ENCODE results near the gene CDKAL1.

Gene CDKAL1

DNA sequence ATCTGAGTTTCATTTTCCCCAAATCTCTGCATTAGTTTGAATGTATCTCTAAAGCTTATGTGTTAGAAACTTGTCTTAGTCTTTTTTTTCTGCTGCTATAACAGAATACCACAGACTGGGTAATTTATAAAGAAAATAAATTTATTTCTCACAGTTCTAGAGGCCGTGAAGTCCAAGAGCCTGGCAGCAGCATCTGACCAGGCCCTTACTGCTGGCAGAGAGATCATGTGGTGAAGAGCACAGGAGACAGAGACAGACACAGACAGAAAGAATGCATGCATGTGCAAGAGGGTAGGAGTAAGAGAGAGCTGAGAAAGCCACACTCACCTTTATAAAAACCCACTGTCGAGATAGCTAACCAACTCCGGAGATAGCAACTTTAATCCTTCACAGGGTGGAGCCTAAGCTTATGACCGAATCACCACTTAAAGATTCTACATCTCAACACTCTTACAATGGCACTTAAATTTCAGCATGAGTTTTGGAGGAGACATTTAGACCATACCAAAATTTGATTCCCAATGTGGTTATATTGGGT, 646.6 kb downstream of the CDKAL1 start:
- no peaks in the 10 kb centered on the region for H3K4me1 ChIP-seq (ENCODE audit: control insufficient read depth, insufficient read depth, low read length, unreplicated experiment)
- no peaks in the 10 kb centered on the region for H3K27me3 ChIP-seq (ENCODE audit: insufficient read depth, low read length)
- no peak overlapping the region for H3K27ac ChIP-seq (ENCODE audit: low read depth, low read length)
- H3K36me3 ChIP-seq (ENCODE audit: insufficient read depth, low read length) = no peaks in the 10 kb centered on the region
- no peaks in the 10 kb centered on the region for H3K79me2 ChIP-seq (ENCODE audit: control insufficient read depth, insufficient read depth, low read length, unreplicated experiment)
- no peak overlapping the region for H2AFZ ChIP-seq (ENCODE audit: low read length, unreplicated experiment)
- no peak overlapping the region for H3K4me3 ChIP-seq (ENCODE audit: low read depth, low read length)

DNA sequence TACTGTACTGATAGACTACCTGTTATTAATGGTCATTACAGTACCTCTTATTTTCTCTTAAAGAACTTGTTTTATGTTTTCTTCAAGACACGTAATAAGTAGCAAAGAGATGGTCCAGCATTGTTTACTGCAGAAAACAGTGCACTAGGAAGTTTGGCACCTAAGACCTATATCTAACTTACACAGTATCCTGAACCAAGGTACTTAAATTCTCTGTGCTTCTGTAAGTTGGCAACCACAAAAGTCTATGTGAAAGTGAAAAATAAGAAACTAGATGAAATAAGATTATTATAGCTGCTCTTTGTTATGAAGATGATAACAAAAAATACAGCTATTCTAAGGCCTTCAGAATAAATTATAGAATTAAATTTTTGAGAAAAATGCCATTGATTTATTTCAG, 647.6 kb downstream of the CDKAL1 start:
- no peak overlapping the region for H2AFZ ChIP-seq (ENCODE audit: low read length, unreplicated experiment)

DNA sequence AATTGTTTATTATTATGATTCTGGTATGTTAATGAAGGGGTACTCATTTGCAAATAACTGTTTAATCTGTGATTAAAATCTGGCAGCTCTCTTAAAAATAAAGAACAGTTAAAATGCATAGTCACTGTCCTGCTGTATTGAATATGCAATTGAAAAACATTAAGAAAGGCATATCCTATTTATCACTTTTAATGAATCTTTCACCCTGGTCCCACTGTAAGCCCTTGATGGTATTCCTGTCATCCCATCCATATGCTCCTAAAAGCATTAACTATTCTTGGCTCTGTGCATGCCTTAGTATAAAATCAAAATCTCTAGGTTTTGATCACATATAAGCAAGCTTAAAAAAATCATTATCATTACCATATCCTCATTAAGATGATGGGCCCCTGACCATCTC, 648.3 kb downstream of the CDKAL1 start:
- H3K79me2 ChIP-seq (ENCODE audit: control insufficient read depth, insufficient read depth, low read length, unreplicated experiment) = no peaks in the 10 kb centered on the region
- no peak overlapping the region for H2AFZ ChIP-seq (ENCODE audit: low read length, unreplicated experiment)
- no peaks in the 10 kb centered on the region for H3K27me3 ChIP-seq (ENCODE audit: insufficient read depth, low read length)
- no peaks in the 10 kb centered on the region for H3K36me3 ChIP-seq (ENCODE audit: insufficient read depth, low read length)
- H3K4me1 ChIP-seq (ENCODE audit: control insufficient read depth, insufficient read depth, low read length, unreplicated experiment) = peaks cover 13% of the 10 kb centered on the region
- no peak overlapping the region for H3K27ac ChIP-seq (ENCODE audit: low read depth, low read length)
- no peak overlapping the region for H3K4me3 ChIP-seq (ENCODE audit: low read depth, low read length)

More for the DNA sequence above, 647.6 kb downstream of the CDKAL1 start:
- H3K36me3 ChIP-seq (ENCODE audit: insufficient read depth, low read length) = no peaks in the 10 kb centered on the region
- no peaks in the 10 kb centered on the region for H3K27me3 ChIP-seq (ENCODE audit: insufficient read depth, low read length)
- H3K27ac ChIP-seq (ENCODE audit: low read depth, low read length) = no peak overlapping the region
- peaks cover 7% of the 10 kb centered on the region for H3K4me1 ChIP-seq (ENCODE audit: control insufficient read depth, insufficient read depth, low read length, unreplicated experiment)
- no peaks in the 10 kb centered on the region for H3K79me2 ChIP-seq (ENCODE audit: control insufficient read depth, insufficient read depth, low read length, unreplicated experiment)
- no peak overlapping the region for H3K4me3 ChIP-seq (ENCODE audit: low read depth, low read length)

DNA sequence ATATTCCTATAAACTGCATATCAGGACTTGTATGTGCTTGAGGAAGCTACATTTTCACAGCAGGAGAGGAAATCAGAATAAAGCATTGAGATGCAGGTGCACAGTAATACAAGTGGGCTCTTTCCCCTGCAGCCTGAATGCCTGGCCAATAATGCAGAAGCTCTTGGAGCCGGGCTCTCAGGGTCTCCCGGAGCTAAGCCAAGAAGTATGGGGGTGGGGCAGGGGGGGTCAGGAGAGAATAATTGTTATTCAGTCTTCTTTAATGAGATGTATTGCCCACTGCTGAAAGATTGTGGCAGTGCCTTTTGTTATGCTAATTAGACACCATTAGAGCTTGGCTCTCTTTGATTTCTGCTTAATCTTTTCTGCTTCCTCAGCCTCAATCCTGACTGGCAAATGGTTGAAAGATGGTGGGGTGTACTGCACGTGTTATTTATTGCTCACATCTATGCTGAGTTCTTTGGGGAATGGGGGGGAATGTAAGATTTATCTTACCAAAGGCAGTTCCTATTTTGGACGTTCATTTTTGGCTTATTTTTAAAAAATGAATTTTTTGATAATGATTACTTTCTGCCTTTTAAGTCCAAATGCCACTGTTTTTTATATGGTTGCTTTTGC, 651.7 kb downstream of the CDKAL1 start:
- Histone ChIP-seq H3K4me1 (ENCODE audit: control insufficient read depth, insufficient read depth, low read length, unreplicated experiment) (peaks cover 13% of the 10 kb centered on the region), H3K79me2 (ENCODE audit: control insufficient read depth, insufficient read depth, low read length, unreplicated experiment) (no peaks in the 10 kb centered on the region), H3K36me3 (ENCODE audit: insufficient read depth, low read length) (no peaks in the 10 kb centered on the region), H3K27me3 (ENCODE audit: insufficient read depth, low read length) (no peaks in the 10 kb centered on the region), H2AFZ (ENCODE audit: low read length, unreplicated experiment) (no peak overlapping the region), H3K27ac (ENCODE audit: low read depth, low read length) (no peak overlapping the region), H3K4me3 (ENCODE audit: low read depth, low read length) (no peak overlapping the region)

DNA sequence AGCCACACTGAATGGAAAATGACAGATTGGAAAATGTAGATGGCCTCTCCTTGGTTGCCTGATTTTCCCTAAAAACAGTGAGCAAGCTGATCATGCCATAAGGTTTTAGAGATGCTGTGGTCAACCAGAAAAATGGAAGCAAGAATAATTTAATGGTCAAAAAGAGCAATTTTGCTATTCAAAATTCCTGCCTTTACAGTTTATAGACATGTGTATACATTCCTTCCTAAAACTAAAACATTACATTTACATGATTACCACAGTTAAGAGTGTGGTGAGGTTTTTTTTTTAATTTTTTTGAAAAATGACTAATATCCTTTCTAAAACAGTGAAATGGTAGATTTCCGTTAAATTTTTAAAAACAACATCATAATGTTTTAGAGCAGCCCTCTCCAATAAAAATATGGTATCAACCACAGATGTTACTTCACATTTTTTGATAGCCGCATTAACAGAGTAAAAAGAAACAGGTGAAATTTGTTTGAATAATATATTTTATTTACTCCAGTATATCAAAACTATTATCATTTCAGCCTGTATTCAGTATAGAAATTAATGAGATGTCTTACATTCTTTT, 652.3 kb downstream of the CDKAL1 start:
- no peaks in the 10 kb centered on the region for H3K27me3 ChIP-seq (ENCODE audit: insufficient read depth, low read length)
- H3K27ac ChIP-seq (ENCODE audit: low read depth, low read length) = no peak overlapping the region
- H3K79me2 ChIP-seq (ENCODE audit: control insufficient read depth, insufficient read depth, low read length, unreplicated experiment) = no peaks in the 10 kb centered on the region
- H3K36me3 ChIP-seq (ENCODE audit: insufficient read depth, low read length) = no peaks in the 10 kb centered on the region
- H3K4me3 ChIP-seq (ENCODE audit: low read depth, low read length) = no peak overlapping the region
- H2AFZ ChIP-seq (ENCODE audit: low read length, unreplicated experiment) = no peak overlapping the region
- peaks cover 13% of the 10 kb centered on the region for H3K4me1 ChIP-seq (ENCODE audit: control insufficient read depth, insufficient read depth, low read length, unreplicated experiment)

DNA sequence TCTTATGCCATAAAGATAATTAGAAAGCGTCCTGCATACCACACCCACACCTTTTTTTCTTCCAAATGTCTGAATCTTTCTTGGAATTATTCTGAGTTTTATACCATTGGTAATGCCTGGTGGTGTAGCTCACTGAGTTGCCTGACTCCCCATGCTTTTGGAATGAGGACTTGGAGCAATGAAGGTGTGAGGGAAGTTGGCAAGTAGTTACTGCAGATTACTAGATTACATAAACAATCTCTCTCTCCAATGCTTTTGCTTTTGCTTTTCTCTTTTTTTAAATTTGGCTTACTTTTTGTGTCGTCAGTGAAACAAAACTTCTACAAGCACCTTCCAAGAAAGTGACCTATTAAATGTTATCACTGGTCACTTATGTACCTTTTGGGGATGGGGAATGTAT, 653.2 kb downstream of the CDKAL1 start:
- Histone ChIP-seq H3K79me2 (ENCODE audit: control insufficient read depth, insufficient read depth, low read length, unreplicated experiment) (no peaks in the 10 kb centered on the region), H3K36me3 (ENCODE audit: insufficient read depth, low read length) (no peaks in the 10 kb centered on the region), H3K4me1 (ENCODE audit: control insufficient read depth, insufficient read depth, low read length, unreplicated experiment) (peaks cover 13% of the 10 kb centered on the region), H3K27me3 (ENCODE audit: insufficient read depth, low read length) (no peaks in the 10 kb centered on the region), H3K27ac (ENCODE audit: low read depth, low read length) (no peak overlapping the region), H2AFZ (ENCODE audit: low read length, unreplicated experiment) (no peak overlapping the region), H3K4me3 (ENCODE audit: low read depth, low read length) (no peak overlapping the region)

DNA sequence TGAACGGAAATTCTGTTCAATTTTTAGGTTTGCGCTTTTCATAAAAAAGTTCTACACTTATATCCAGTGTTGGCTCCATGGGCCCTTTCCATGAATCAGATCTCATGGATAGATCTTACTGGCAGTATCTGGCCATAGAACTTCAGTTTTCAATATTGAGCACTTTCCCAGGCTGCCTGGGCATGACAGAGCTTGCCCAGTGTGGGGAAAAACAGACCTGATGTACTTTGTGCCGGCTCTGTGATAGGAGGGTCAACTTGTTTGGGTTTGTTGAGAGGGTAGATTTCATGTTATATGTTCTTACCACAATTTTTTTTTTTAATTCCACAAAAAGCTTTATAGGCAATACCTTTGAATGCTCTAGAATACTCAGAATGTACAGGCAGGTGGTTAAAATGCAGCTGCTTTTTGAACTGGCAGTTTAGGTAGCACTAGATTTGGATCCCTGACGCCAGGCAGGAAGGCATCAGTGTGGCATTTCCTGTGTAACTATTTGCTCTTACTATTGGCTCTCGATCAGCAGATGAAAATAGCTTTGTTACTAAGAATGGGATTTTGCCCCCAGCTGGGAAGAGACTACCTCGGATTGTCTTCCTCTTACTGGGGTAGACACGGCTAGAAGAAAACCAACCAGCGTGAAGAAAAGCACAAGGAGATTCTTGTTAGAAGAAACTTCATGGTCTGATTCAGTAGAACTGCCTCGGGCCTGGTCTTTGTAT, 654.4 kb downstream of the CDKAL1 start:
- no peak overlapping the region for H3K27ac ChIP-seq (ENCODE audit: low read depth, low read length)
- H3K79me2 ChIP-seq (ENCODE audit: control insufficient read depth, insufficient read depth, low read length, unreplicated experiment) = no peaks in the 10 kb centered on the region
- H3K27me3 ChIP-seq (ENCODE audit: insufficient read depth, low read length) = no peaks in the 10 kb centered on the region
- no peak overlapping the region for H2AFZ ChIP-seq (ENCODE audit: low read length, unreplicated experiment)
- H3K36me3 ChIP-seq (ENCODE audit: insufficient read depth, low read length) = no peaks in the 10 kb centered on the region
- H3K4me3 ChIP-seq (ENCODE audit: low read depth, low read length) = no peak overlapping the region
- H3K4me1 ChIP-seq (ENCODE audit: control insufficient read depth, insufficient read depth, low read length, unreplicated experiment) = peaks cover 13% of the 10 kb centered on the region

DNA sequence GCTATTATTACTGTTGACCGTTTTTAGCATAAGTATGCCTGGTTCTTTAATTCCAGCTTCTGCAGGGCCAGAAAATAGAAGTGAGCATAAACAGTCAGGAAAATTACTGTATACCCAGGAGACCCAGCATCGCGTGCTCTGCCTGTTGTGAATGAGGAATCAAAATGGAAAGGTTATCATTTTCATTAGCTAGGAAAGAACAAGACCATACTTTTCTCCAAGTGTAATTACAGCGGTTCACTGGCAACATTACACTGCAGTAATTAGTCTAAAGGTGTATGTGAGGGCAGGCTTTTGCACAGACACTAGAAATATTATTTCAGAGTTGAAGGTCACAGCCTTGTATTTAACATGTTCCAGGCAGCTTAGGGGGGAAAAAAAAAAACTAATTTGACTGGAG, 655.5 kb downstream of the CDKAL1 start:
- Histone ChIP-seq H2AFZ (ENCODE audit: low read length, unreplicated experiment) (no peak overlapping the region), H3K27me3 (ENCODE audit: insufficient read depth, low read length) (no peaks in the 10 kb centered on the region), H3K4me3 (ENCODE audit: low read depth, low read length) (no peak overlapping the region), H3K79me2 (ENCODE audit: control insufficient read depth, insufficient read depth, low read length, unreplicated experiment) (no peaks in the 10 kb centered on the region), H3K27ac (ENCODE audit: low read depth, low read length) (no peak overlapping the region), H3K36me3 (ENCODE audit: insufficient read depth, low read length) (no peaks in the 10 kb centered on the region), H3K4me1 (ENCODE audit: control insufficient read depth, insufficient read depth, low read length, unreplicated experiment) (peaks cover 13% of the 10 kb centered on the region)

DNA sequence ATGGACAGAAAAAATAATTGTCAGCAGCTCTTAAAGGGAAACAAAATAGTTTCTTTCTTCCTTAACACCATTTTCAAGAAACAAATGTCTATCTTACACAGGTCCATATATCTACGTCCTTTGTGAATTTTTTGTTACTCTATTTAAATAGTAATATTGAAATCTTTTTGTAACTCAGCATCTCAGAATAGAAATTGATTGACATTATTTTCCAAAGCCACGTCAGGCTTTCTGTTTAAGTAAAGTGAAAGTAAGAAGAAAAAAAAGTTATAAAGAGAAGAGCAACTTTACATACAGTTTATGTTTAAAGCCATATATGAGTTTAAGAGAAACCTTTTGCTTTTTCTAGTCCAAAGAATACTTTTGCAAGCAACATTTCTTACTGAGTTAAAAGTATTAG, 656.4 kb downstream of the CDKAL1 start:
- H3K27ac ChIP-seq (ENCODE audit: low read depth, low read length) = no peak overlapping the region
- H3K79me2 ChIP-seq (ENCODE audit: control insufficient read depth, insufficient read depth, low read length, unreplicated experiment) = no peaks in the 10 kb centered on the region
- H2AFZ ChIP-seq (ENCODE audit: low read length, unreplicated experiment) = no peak overlapping the region
- H3K27me3 ChIP-seq (ENCODE audit: insufficient read depth, low read length) = no peaks in the 10 kb centered on the region
- peaks cover 13% of the 10 kb centered on the region for H3K4me1 ChIP-seq (ENCODE audit: control insufficient read depth, insufficient read depth, low read length, unreplicated experiment)
- H3K4me3 ChIP-seq (ENCODE audit: low read depth, low read length) = no peak overlapping the region
- H3K36me3 ChIP-seq (ENCODE audit: insufficient read depth, low read length) = no peaks in the 10 kb centered on the region

DNA sequence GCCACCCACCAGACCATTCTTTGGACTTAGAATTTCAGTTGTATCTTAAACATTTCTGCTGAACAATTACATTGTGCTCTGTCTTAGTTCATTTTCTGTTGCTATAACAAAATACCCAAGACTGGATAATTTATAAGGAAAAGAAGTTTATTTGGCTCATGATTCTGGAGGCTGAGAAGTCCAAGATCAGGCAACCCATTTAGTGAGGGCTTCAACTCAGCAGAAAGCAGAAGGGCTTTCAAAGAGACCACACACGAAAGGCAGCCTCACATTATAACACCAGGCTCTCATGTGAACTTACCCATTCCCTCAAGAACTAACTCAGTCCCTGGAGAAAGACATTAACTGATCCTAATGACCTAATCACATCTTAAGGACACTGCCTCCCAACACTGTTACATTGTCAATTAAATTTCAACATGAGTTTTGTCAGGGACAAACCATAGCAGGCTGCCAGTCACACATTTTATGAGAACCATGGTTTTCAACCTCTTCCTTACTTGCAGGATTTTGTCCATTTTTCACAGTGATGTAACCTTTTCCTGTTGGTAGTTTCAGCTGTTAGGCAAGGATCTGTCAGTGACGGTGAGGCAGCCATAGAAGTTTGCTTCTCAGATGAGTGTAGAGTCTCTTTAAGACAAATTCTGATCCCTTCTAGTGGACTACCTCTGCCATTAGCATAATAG, 659.7 kb downstream of the CDKAL1 start:
- H3K27me3 ChIP-seq (ENCODE audit: insufficient read depth, low read length) = no peaks in the 10 kb centered on the region
- no peak overlapping the region for H3K27ac ChIP-seq (ENCODE audit: low read depth, low read length)
- no peak overlapping the region for H2AFZ ChIP-seq (ENCODE audit: low read length, unreplicated experiment)
- no peaks in the 10 kb centered on the region for H3K36me3 ChIP-seq (ENCODE audit: insufficient read depth, low read length)
- no peaks in the 10 kb centered on the region for H3K79me2 ChIP-seq (ENCODE audit: control insufficient read depth, insufficient read depth, low read length, unreplicated experiment)
- no peak overlapping the region for H3K4me3 ChIP-seq (ENCODE audit: low read depth, low read length)
- no peaks in the 10 kb centered on the region for H3K4me1 ChIP-seq (ENCODE audit: control insufficient read depth, insufficient read depth, low read length, unreplicated experiment)

All from ACC112 (cell line).